Psoas muscle (tissue), 8 donors: Measurements from ENCODE around the gene PHACTR4. TPM values are rescaled to one million over a fixed set of nuclear protein-coding genes. Genes with fewer than 3 reads are reported as not detected.
"Not testable (repeated sequence)": the region's sequence is repeated elsewhere in the genome, so short reads cannot be mapped to it uniquely, and the experiment has no call there.

Experiments used
- ATAC-seq, 4 donors: fragments of 200-7000 bp; cut with Tn5 transposase; one replicate each; pipeline ENCODE4 v1.9.1; 2020; ENCODE audit warnings: moderate library complexity in 3 of 4, mild to moderate bottlenecking in 2 of 4
- DNase-seq, 2 donors: peaks; one replicate each; pipeline ENCODE4 v3.0.0-alpha.2; 2020
- H3K27ac ChIP-seq: fragments of 200-600 bp; one replicate; pipeline ENCODE4 v1.8.0; 2022
- H3K27me3 ChIP-seq, 3 donors: fragments of 200-600 bp in 1 of 3; one replicate each; pipeline versions ENCODE4 v1.6.1 to v1.8.0; 2013 to 2022; ENCODE audit warnings: low read length in 2 of 3, mild to moderate bottlenecking in 2 of 3, moderate library complexity in 1 of 3; ENCODE audit not compliant: insufficient read depth in 3 of 3
- H3K36me3 ChIP-seq, 2 donors: fragments of 200-600 bp in 1 of 2; one replicate each; pipeline versions ENCODE4 v1.6.1 to v1.8.0; 2013 to 2022; ENCODE audit warnings: low read depth in 1 of 2, mild to moderate bottlenecking in 1 of 2, moderate library complexity in 1 of 2; ENCODE audit not compliant: insufficient read depth in 1 of 2
- H3K4me1 ChIP-seq: fragments of 200-600 bp; one replicate; pipeline ENCODE4 v1.8.0; 2022
- H3K4me3 ChIP-seq: fragments of 200-600 bp; one replicate; pipeline ENCODE4 v1.8.0; 2022; ENCODE audit warnings: mild to moderate bottlenecking
- H3K9me3 ChIP-seq: fragments of 200-600 bp; one replicate; pipeline ENCODE4 v1.8.0; 2022
- WGBS, 3 donors: extraction: QIAGEN DNeasy Blood & Tissue Kit; methylation state at CpG; one replicate each; pipeline versions ENCODE4 v1.1.6 to v1.1.7; 2013; 5-methylcytosine and 5-hydroxymethylcytosine counted together
- intact Hi-C, 2 donors: fragments of 100-400 bp; cut with DNase I; formaldehyde crosslinking; loops; one replicate each; pipeline versions ENCODE4 v1.11.0 to v1.14.2; 2022
- polyA plus RNA-seq, 3 donors: library from polyadenylated mRNA; stranded (reverse); fragments of 200-250 nt; gene quantifications; one replicate each; pipeline ENCODE4 v1.2.3, GENCODE V29; 2013
- total RNA-seq, 4 donors: library from RNA; stranded (reverse); fragmentation: NEBNext Ultra II Directional in 2 of 4; extraction: Animal tissue kit (Norgen Biotek cat#: 25700) in 2 of 4; gene quantifications; one replicate each; pipeline versions ENCODE4 v1.2.1 to v1.2.4, GENCODE V29; 2021 to 2023
- TF ChIP-seq, protein P1 (sequence below): fragments of 200-600 bp; IDR thresholded peaks from one replicate; pipeline ENCODE4 v1.8.0; 2022; ENCODE audit warnings: antibody characterized with exemption
- donor health status: healthy with polysubstance abuse.
- donor health status: DM: no; HTN: no; CAD: no; lungs with moderate emphysema.
- donor health status: Bipolar disorder and iron deficiency.
- donor health status: healthy.
- donor health status: DM: yes; HTN: yes; CAD: no.
- donor health status: DM: no; HTN: no; CAD: no.
- donor health status: DM: no; HTN: no; CAD: no.
- donor health status: DM: yes; HTN: yes; CAD: no.

PHACTR4 gene
- total and polyA plus RNA-seq, 7 donors: 11.7 to 41.8 (median 25.1) TPM

DNA sequence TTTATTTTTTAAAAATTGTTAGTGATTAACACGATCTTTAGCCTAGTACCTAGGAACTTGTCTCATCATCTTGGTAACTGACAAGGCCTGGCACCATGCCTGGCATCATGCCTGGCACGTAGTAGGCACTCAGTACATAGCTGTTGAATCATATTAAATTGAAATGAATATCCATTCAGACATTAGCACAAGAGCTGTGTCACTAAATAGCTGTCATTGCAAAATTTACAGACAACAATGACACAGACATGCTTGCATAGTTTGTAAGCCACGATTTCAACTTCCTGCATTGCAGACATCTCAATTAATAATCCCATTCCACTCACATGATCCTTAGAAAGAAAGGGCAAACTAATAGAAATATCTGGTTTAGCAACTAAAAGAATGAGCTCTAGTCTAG is 15.4 kb upstream of the PHACTR4 start:
- no peaks in the 10 kb centered on the region for H3K36me3 ChIP-seq
- H3K4me1 ChIP-seq: no peaks in the 10 kb centered on the region
- DNase-seq (peak; percentile 43 to 62), ATAC-seq (peak; percentile 58 to 89 (median 83))
- no peak overlapping the region for H3K4me3 ChIP-seq
- no peak overlapping the region for H3K27ac ChIP-seq
- H3K27me3 ChIP-seq: no peaks in the 10 kb centered on the region
- no peaks in the 10 kb centered on the region for H3K9me3 ChIP-seq
- TF ChIP-seq, protein P1, sequence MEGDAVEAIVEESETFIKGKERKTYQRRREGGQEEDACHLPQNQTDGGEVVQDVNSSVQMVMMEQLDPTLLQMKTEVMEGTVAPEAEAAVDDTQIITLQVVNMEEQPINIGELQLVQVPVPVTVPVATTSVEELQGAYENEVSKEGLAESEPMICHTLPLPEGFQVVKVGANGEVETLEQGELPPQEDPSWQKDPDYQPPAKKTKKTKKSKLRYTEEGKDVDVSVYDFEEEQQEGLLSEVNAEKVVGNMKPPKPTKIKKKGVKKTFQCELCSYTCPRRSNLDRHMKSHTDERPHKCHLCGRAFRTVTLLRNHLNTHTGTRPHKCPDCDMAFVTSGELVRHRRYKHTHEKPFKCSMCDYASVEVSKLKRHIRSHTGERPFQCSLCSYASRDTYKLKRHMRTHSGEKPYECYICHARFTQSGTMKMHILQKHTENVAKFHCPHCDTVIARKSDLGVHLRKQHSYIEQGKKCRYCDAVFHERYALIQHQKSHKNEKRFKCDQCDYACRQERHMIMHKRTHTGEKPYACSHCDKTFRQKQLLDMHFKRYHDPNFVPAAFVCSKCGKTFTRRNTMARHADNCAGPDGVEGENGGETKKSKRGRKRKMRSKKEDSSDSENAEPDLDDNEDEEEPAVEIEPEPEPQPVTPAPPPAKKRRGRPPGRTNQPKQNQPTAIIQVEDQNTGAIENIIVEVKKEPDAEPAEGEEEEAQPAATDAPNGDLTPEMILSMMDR: no peak
- WGBS, 3 donors: 39 to 53% (median 40%) methylated on average over 3 of the region's 3 CpGs
- intact Hi-C loops: no loop called here

DNA sequence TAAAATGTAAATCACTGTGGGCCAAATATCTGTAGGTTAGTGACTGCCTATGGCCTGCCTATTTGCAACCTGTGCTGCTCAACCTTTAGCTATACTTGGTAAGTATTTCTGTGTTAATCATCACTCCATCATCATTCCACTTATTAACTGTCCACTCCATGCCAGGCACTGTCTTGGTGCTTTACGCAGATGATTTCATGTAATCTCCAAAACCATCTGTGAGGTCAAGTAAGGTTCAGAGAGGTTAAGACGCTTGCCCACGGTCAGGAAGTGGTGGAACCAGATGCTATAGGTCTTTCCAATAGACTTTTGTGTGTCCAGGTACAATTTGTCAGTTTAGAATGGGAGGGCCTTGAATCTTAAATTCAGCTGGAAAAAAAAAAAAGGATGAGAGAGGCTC is 10.8 kb upstream of the PHACTR4 start:
- DNase-seq: no peak
- H3K27ac ChIP-seq: no peak overlapping the region
- no peak for ATAC-seq
- intact Hi-C loops: loop anchor here in 1 of 2 donors (5.0 kb wide), 2 partner anchors 111 to 244 kb away; no protein-coding TSS in a partner anchor
- no peaks in the 10 kb centered on the region for H3K27me3 ChIP-seq
- no peaks in the 10 kb centered on the region for H3K36me3 ChIP-seq
- TF ChIP-seq, protein P1: no peak
- H3K4me1 ChIP-seq: no peaks in the 10 kb centered on the region
- no peak overlapping the region for H3K4me3 ChIP-seq
- H3K9me3 ChIP-seq: no peaks in the 10 kb centered on the region
- WGBS, 3 donors: 48 to 72% (median 64%) methylated on average over 3 of the region's 3 CpGs

DNA sequence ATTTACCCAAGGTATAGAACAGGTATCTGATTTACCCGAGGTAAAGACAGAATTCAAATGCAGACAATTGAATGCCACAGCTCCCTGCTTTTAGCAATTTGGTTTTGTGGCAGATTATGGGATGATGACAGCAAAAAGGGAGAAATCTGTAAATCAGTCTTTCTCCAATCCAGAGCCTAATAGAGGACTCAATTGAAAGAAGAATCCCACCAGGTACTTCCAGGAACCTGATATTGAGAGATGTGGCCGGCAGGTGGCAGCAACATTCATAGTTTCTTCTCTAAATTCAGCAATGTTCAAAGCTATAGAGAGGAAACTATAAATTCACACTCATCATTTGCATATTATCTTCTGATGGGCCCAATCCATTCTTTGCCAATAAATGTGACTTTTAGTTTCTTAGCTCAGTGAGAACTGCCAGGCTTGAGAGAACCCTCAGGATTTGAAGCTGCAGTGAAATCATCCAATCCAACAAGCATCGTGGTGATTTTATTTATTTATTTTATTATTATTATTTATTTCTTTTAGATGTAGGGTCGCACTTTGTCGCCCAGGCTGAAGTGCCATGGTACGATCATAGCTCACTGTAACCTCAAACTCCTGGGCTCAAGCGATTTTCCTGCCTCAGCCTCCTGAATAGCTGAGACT is 9.8 kb upstream of the PHACTR4 start:
- H3K4me3 ChIP-seq: no peak overlapping the region
- 47 to 52% (median 47%) methylated on average over 7 of the region's 7 CpGs for WGBS, 3 donors

DNA sequence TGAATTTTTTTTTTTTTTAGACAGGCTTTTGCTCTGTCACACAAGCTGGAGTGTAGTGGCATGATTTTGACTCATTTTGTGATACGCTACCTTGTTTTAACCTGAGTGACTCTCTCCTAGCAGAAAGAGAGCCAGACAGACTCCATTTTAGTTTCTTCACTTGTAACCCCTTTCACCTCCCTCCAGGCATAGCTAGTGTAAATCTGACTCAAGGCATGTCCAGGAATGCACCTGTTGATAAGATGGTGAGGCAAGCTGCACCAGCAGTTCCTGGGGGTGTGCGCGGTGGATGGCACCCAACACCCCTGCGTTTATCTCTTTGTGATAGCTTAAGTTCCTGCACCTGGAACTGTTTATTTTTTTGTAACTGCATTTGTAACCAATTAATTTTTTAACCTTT is 4.7 kb upstream of the PHACTR4 start:
- no peaks in the 10 kb centered on the region for H3K9me3 ChIP-seq
- intact Hi-C loops: no loop called here
- no peak overlapping the region for H3K4me3 ChIP-seq
- no peaks in the 10 kb centered on the region for H3K4me1 ChIP-seq
- ATAC-seq (no peak), DNase-seq (no peak)
- TF ChIP-seq, protein P1: no peak
- no peak overlapping the region for H3K27ac ChIP-seq
- WGBS, 3 donors: 74 to 76% (median 76%) methylated on average over 4 of the region's 4 CpGs
- H3K27me3 ChIP-seq: no peaks in the 10 kb centered on the region
- no peaks in the 10 kb centered on the region for H3K36me3 ChIP-seq

More for the DNA sequence above, 9.8 kb upstream of the PHACTR4 start:
- no peaks in the 10 kb centered on the region for H3K9me3 ChIP-seq
- no peak overlapping the region for H3K27ac ChIP-seq
- H3K27me3 ChIP-seq: no peaks in the 10 kb centered on the region
- peak; percentile 62 to 78 for DNase-seq
- intact Hi-C loops: loop anchor here in 1 of 2 donors (5.0 kb wide), 2 partner anchors 112 to 243 kb away; no protein-coding TSS in a partner anchor
- no peaks in the 10 kb centered on the region for H3K4me1 ChIP-seq
- TF ChIP-seq, protein P1: peak; percentile 71
- H3K36me3 ChIP-seq: no peaks in the 10 kb centered on the region
- peak in 3 of 4 donors; percentile 51 to 69 (median 58) for ATAC-seq

DNA sequence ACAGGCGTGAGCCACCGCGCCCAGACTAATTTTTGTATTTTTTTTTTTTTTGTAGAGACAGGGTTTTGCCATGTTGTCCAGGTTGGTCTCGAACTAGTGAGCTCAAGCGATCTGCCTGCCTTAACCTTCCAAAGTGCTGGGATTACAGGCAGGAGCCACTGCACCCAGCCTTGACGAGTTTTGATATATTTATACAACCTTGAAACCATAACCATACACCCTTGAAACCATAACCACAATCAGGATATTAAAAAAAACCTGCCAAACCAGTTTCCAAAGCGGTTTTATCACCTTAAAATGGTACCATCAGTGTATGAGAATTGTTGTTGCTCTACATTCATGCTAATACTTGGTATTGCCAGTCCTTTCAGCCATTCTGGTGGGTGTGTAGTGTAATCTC is 3.7 kb upstream of the PHACTR4 start:
- ATAC-seq (no peak), DNase-seq (no peak)
- 85 to 91% (median 85%) methylated on average over 7 of the region's 7 CpGs for WGBS, 3 donors
- no peaks in the 10 kb centered on the region for H3K36me3 ChIP-seq
- intact Hi-C loops: no loop called here
- TF ChIP-seq, protein P1: no peak
- no peaks in the 10 kb centered on the region for H3K9me3 ChIP-seq
- H3K27me3 ChIP-seq: no peaks in the 10 kb centered on the region
- H3K4me3 ChIP-seq: no peak overlapping the region
- H3K4me1 ChIP-seq: peaks cover 5% of the 10 kb centered on the region
- no peak overlapping the region for H3K27ac ChIP-seq

DNA sequence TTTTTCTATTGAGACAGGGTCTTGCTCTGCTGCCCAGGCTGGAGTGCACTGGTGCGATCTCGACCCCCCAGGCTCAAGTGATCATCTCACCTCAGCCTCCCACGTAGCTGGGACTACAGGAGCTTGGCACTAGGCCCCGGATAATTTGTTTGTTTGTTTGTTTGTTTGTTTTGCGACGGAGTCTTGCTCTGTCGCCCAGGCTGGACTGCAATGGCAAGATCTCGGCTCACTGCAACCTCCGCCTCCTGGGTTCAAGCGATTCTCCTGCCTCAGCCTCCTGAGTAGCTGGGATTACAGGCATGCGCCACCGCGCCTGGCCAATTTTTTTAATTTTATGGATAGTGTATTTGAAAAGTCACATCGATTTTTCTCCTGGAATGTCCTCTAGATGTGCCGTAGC is 932 bp upstream of the PHACTR4 start:
- 97 to 99% (median 98%) methylated on average over 15 of the region's 15 CpGs for WGBS, 3 donors
- ATAC-seq, intact Hi-C loops: not testable (repeated sequence)

More for the DNA sequence above, 932 bp upstream of the PHACTR4 start:
- Histone ChIP-seq H3K4me1 (peaks cover 14% of the 10 kb centered on the region), H3K4me3 (peak overlapping the region; percentile 84)
- DNase-seq, H3K27ac ChIP-seq, H3K27me3 ChIP-seq, H3K9me3 ChIP-seq, H3K36me3 ChIP-seq: not testable (repeated sequence)
